SK-N-SH treated with all-trans-retinoic acid at 6 μM for 48 hours (cell line): ENCODE measurements around the gene ARL4D.

Source experiments
- ARNTL ChIP-seq: fragments of 450-650 bp; formaldehyde crosslinking; IDR thresholded peaks from 2 replicates; pipeline ENCODE4 v1.5.0; 2020; ENCODE audit warnings: low read depth, mild to moderate bottlenecking, moderate library complexity, borderline replicate concordance
- PATZ1 ChIP-seq: fragments of 250-450 bp; sonication (Bioruptor Pico); IDR thresholded peaks from 2 replicates; pipeline ENCODE4 v1.8.0; 2020; ENCODE audit warnings: mild to moderate bottlenecking, moderate library complexity, borderline replicate concordance
- SNAI2 ChIP-seq: fragments of 250-450 bp; sonication (Bioruptor Pico); IDR thresholded peaks from 2 replicates; pipeline ENCODE4 v1.5.0; 2020; ENCODE audit warnings: mild to moderate bottlenecking, moderate library complexity
- ZNF565 ChIP-seq: fragments of 450-650 bp; formaldehyde crosslinking; conservative IDR thresholded peaks from 2 replicates; pipeline ENCODE4 v1.5.0; 2020; ENCODE audit warnings: low read depth, mild to moderate bottlenecking, moderate library complexity
- ZNF70 ChIP-seq: fragments of 450-650 bp; formaldehyde crosslinking; IDR thresholded peaks from 2 replicates; pipeline ENCODE4 v1.5.0; 2020; ENCODE audit warnings: mild to moderate bottlenecking, moderate library complexity

- TF ChIP-seq ARNTL (CRISPR knock-in tag) (no peak), PATZ1 (CRISPR knock-in tag) (no peak), ZNF70 (no peak), ZNF565 (CRISPR knock-in tag) (no peak), SNAI2 (CRISPR knock-in tag) (no peak)
Observed at GRCh38 chr17:43444223-43445008, 45.6 kb downstream of the ARL4D start.
